Activated CD4-positive, alpha-beta T cell treated with anti-CD3 and anti-CD28 coated beads, Interleukin-2, amount 50 U/mL, for 16 hours (primary cell): ENCODE measurements around the gene MLIP.
"Not testable (repeated sequence)": the region's sequence is repeated elsewhere in the genome, so short reads cannot be mapped to it uniquely, and the experiment has no call there.

Experiments used
- DNase-seq: peaks from one replicate; pipeline ENCODE4 v3.0.0-alpha.2; 2020

Gene MLIP

DNA sequence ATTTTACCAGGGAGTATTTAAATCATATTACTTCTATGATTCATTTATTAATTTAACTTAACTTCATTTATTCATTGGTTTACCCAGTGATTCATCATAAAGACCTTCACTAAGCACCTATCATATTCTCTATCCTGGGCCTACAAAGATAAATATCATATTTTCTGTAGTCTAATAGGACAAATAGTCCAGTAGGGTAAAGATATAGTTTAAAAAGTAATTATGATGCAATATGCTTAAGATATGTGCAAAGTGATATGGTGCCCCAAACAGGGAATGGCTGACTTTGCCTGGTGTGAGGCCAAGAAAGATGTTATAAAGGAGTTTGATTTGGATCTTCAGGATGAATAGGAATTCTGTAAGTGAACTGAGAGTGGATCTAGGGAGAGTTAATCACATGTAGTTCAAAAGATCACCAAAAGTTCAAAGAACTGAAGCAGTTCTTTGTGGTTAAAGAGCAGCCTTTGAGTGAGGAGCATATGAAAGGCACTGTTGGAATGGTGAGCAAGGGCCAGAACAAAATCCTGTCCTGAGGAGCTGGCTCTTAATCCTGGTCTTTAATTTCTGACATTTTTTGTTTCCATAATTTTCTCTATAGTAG lies 45.5 kb downstream of the MLIP start:
- DNase-seq, result no peak

DNA sequence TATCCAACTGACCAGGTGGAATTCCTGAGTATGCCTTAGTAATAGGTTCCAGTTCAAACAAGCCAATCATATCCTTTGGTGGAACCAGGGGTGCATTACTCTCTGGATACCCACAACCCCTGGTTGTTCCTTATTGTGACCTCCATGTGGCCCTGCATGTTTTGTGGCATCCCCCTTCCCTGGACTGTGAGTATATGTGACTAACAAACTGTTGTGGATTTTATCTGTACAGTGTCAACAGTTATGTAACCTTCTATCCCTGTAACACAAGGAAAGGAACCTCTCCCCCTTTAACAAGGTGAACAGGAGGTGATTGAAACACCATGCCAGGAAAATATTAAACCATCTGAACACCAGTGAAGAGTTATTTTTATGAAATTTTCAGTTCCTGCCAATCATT lies 46.2 kb downstream of the MLIP start:
- no peak for DNase-seq

DNA sequence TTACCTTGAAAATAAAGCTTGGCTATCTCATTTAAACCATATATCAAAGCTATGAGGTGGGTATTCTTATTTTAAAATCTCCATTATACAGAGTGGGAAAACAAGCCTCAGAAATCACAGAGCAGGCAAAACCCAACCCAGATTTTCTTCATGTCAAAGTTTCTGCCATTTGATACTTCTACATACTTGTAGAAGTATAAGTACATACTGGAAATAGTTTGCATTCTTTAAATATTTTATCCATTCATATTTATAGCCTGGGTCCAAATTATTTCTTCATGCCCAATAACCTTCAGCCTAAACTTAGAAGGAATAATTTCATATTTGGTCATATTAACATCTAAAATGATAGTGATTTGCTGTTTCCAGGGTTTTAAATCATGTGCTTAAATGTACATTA lies 61.8 kb downstream of the MLIP start:
- no peak for DNase-seq

DNA sequence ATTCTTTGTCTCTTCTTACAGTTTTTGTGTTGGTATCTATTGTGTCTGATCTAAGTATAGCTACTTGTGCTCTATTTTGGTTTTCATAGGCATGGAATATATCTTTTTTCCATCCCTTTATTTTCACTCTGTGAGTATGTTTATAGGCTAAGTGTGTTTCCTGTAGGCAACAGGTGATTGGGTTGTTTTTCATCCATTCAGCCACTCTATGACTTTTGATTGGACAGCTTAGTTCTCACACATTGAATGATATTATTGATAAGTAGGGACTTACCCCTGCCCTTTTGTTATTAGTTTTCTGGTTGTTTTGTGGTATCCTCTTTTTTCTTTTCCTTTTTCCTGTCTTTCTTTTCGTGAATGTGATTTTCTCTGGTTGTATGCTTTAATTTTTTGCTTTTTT lies 67.9 kb downstream of the MLIP start:
- DNase-seq, result no peak

DNA sequence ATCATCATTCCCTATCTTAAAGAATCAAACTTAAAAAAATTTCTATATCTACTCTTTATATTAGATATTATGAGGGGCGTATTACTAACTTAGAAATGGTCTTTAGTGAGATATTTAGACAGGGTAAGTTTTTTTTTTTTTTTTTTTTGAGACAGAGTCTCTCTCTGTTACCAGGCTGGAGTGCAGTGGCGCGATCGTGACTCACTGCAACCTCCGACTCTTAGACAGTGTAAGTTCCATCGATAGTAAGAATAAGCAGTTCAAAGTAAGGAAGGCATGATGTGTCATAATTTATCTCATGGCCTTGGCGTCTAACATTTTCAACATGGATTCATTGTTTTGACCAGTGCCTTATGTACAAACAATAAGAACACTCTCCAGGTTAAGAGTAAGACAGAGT lies 72.4 kb downstream of the MLIP start:
- no peak for DNase-seq

DNA sequence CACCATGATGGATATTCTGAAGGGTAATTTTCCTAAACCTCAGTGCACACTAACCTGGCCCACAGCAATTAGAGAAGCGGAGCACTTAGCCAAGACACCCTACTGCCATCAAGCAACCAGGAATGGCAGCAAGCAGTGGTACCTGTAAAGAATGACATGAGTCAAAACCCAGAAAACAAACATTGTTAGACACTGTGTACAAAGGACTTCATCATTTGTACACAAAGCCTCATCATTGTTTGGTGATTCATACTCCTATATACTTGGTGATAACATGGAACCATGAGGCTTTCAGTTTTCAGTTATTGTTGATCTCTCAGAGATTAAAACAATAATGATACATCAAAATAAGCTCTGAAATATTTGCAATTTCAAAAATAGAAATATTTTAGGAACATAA lies 74.6 kb downstream of the MLIP start:
- no peak for DNase-seq

DNA sequence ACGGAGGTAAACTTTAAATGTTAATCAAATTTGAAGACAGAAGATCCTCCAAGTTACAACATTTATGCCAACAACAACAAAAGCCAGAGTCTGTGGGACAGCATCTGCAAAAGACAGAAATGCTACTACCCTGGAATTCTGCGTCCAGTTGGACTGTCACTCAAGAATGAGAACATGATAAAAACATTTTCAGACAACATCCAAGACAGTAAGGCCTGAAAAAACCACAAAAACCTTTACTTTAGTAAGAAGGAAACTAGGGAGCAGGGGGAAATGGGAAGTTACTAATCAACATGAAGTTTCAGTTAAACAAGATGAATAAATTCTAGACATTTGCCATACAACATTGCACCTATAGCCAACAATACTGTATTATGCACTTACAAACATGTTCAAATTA lies 77.6 kb downstream of the MLIP start:
- DNase-seq, result no peak

DNA sequence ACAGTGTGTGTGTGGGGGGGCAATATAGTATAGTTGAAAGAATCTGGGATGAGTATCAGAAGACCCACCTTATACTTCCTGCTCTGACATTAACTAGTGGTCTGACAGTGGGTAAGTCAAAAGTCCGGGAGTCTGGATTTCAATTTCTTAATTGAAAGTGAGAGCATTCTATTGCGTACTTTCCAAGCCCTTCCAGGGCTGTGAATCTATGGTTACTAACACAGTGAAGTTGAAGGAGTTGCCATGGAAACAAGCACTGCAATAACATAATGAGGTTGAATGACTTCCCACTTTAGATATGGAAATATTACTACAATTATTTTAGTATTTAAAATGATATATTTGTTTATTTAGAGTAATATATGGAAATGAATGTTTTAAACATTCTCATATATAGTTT lies 80.2 kb downstream of the MLIP start:
- DNase-seq, result no peak

DNA sequence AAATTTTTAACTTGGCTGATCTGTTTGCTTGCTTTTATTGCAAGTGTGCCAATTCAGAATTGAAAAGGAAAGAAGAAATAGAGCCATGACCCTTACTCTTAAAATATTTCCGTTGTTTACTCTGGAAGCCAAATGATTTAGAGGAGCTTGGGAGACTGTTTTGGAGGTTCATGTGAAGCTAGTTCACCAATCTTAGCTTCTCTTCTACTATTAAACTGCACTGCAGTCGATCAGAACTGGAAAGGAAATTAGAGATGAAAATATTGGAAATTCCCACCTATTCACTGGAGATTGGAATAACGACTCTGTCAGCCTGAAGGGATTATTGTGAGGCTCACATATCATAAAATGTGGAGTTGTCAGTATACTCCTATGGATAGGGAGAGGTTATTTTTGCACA lies 81.8 kb downstream of the MLIP start:
- no peak for DNase-seq

DNA sequence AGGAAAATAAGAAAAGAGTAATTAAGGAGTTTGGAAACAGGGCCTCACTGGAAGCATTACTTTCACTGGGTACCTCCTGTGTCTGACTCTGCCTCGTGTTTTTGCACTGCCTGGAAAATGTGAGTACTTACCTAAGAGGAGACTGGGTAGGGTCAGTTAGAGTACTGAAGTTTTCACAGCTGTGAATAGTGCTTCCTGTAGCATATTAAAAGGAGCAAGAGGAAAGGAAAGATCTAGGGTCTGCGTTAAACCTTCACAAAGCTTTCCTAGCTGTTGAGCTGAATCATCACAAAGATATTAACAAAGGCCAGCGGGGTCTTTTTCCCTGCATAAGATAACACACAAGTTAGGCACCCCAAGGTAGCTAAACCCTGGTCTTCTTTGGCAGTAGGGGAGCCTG lies 82.3 kb downstream of the MLIP start:
- no peak for DNase-seq

DNA sequence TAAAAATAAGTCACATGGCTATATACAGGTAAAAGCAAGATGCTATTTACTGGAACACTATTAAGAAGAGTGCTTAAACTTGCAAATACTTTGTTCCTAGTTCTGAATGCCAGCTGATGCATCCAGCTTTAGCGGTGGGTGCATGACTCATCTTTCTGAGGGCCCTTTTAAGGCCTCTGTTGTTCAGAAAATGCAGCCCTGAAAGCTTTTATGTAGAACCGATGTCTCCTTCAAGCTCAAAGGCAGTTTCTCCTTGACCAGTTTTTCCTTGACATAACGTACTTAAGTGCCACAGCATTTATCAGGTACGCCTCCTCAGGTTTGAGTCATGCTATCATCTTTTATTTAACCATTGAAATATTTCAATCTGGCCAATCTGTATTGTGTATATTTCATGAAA lies 82.8 kb downstream of the MLIP start:
- DNase-seq, result no peak

DNA sequence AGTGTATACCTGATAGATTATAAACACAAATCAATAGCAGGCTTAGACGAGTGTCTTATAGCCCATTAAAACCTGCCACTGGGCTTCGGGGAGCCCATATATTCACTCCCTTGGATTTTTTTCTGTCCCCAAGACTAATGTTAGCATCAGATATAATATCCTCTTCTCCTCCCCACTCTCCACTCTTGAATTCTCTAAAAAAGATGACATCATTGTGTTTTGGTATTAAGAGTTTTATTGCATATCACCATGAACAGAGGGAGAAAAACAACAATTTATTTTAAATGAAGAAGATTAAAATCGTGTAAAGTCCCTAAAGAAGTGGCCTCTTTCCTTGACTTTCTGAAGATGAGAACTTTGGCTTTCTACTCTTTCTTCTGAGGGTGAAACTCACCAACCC lies 84.4 kb downstream of the MLIP start:
- no peak for DNase-seq

DNA sequence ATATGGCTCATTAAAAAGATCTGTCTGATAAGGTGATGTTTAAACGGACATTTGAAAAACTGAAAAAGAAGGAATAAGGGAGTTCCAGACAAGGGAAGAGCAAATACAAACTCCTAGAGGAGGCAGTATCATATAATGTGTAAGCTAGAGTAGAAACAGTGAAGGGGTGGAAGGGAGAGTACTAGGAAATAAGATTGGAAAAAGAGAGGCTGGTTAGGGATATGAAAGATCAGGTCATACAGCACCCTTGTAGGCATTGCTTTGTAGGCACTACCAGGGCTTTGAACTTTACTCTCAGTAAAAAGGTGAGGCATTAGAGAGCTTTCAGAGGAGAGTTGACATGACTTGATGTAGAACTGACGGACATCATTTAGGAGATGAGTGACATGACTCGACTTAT lies 85.7 kb downstream of the MLIP start:
- no peak for DNase-seq

DNA sequence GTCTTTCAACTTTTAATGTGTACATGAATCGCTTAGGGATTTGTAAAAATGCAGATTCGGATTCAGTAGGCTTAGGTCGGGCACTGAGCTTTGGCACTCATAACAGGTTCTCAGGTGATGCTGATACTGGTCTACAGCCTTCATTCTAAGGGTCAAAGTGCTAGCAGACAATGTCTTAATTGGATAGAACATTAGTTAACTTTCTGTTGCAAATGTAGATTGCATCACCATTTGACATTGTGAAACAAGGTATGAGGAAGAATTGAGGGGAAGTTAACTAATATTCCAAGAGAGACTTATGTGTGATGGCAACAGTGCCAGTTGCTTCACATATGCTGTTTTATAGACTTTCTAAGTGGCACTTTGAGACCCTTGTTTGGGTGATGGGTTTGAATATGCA lies 86.9 kb downstream of the MLIP start:
- no peak for DNase-seq

DNA sequence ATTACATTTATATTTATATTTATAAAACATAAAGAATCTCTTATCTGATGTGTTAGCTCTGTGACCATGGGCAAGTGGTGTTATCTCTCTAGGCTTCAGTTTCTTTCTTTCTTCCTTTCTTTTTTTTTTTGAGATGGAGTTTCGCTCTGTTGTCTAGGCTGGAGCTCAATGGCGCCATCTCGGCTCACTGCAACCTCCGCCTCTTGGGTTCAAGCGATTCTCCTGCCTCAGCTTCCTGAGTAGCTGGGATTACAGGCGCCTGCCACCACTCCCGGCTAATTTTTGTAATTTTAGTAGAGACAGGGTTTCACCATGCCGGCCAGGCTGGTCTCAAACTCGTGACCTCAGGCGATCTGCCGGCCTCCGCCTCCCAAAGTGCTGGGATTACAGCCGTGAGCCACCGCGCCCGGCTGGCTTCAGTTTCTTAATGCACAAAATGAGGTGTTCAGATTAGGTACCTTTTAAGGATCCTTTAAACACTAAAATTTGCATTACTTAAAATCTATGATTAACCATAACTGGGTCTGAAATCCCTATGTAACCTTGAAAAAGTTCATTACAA lies 92.3 kb downstream of the MLIP start:
- not testable (repeated sequence) for DNase-seq

DNA sequence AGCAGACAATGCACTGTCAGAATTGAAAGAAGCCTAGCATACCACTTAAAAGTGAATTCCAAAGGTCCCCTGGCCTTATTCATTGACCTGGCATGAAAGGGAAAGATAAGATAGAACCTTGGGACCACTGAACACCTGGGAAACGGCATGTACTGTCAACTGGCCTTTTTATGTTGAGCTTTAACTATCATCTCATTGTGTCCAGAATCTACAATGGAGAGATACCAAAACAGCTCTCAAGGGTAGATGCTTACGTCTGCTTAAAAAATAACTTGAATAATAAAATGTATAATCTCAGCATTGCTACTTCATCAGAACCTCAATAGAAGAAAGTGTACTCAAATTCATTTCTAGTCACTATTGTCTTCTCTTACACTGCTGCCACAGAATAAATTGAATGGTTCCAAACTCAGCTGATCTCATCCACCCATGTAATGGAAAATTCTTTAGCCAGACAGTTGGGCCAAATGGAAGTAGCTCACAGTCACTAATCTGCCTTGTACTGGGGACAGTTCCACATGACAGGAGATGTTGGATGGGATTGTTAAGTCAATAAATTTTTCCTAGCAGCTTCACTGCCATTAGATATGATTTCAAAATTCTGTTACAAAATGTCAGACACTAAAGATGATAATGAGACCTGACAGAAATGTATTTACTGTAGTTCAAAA lies 93.8 kb downstream of the MLIP start:
- no peak for DNase-seq

DNA sequence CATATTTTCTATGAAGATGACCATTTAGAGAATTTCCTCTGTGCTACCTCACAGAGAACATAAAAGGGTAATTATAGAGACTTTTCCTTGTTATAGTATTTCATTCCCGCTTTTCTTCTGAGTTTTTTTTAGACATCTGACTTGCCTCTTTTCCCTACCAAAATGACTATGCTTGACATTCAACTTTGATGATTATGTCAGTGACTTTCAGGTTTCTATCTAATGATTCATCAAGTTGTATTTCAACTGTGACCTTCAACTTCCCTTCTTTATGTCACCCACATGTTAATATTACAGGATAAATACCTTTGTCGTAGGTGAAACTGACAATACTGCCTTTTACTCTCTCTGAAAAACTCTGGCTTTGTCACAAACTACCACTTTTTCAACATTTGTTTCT lies 95.3 kb downstream of the MLIP start:
- no peak for DNase-seq

DNA sequence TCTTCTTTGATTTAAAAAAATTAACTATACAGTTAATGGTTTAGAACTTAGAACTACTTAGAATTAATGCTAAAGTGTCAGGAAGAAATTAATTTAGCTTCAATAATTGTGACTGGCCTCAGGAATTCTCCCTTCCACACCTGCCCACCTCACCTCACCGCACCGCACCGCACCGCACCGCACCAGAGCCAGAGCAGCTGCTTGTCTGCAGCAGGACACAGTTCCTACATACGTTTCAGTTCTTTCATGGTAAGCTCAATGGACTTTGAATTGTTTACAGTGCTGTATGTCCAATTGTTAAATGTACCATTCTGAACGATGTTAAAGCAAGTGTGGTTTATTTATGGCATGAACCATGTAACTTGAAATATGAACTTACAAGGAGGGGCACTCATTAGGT lies 98.7 kb downstream of the MLIP start:
- not testable (repeated sequence) for DNase-seq

DNA sequence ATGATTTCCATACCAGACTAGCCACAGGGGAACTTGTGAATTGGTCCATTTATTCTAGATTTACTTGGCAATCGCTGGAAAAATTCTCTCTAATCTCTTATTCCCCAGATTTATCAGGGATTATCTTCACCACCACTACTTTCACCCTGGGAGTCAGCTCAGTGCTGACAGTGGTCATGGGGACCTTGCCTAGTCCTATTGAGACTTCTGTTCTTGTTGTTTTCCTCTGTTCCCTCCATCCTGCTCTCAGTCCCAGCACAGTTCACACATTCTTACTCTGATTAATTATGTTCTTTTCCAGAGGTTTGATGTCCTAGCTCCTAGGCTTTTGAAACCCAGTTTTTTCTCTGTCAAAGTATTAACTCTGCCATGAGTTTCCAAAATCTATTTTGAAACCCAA lies 103.0 kb downstream of the MLIP start:
- DNase-seq, result no peak

DNA sequence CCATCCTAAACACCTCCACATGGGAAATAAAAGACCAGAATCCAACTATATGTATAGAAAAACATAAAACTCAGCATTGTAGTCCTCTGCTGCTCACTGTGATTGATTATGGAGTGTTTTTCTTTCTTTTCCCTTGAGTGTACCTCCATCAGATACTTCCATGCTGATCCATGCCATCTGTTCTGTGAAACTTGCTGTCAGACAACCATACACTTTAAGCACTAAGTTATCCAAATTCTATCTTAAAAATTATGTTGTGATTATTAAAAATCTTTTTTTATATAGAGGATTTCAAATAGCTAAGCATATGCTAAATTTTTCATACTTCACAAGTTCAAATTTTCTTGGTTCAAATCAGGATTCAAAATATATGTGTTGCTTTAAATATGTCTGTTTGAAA lies 105.1 kb downstream of the MLIP start:
- DNase-seq, result no peak

DNA sequence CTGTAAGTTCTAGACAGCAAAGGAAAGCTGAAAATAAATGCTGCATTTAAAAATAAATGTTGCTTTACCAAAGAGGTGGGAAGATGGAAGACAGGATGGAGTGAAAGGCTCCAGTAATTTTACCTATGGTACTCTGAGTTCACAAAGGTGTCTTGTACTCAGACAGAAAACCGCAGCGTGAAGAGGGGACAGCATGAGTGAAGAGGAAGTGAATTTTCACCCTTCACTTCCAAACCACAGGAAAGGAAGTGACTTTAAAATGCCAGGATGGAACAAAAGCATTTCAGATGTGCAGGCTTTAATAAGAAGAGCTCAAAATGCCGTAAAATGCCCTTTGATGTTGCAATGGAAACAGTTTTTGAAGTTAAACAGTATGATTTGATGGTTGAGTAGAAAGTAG lies 105.8 kb downstream of the MLIP start:
- DNase-seq, result no peak

DNA sequence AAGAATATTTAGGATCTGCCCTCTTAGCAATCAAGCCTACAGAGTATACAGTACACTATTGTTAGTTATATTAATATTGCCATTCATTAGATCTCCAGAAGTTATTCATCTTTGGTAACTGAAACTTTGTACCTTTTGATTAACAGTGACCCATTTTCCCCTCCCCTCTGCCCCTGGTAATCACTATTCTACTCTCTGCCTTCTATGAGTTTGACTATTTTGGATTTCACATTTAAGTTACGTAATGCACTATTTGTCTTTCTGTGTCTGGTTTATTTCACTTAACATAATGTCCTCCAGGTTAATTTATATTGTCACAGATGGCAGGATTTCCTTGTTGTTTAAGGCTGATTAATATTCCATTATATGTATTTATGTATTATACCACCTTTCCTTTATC lies 111.0 kb downstream of the MLIP start:
- DNase-seq, result no peak

DNA sequence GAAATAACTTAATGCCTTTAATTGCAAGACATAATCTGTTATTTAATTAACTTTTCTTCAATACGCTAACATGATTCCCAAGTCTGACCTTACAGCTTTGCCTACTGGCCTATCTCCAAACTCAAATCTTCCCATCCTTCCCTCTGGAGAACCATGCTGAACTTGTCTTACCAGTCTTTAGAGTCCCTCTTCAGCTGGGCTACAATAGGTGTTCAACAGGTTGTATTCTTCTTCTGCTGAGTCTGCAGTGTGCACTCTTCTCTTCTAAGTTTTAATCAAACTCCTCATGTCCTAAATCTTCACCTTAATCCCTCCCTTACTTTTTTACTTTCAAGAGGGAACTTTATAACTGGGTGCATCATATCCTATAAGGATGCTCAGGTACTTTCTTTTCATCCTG lies 121.5 kb downstream of the MLIP start:
- DNase-seq, result no peak

DNA sequence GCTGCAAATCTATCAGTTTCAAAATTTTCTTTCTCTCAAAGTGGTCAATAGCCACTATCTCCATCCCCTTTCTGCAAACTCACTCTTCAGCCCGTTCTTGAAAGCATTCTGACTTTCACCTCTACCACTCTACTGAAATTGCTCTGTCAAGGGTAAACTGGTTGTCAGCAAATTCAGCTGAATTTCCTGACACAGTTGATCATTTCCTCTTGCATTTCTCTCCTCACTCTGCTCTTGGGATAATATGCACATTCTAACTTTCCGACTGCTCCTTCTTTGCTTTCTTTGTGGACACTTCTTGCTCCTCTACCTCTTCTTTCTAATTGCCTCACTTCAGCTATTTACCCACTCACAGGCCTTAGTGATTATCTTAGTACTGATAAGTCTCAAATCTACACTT lies 123.3 kb downstream of the MLIP start:
- no peak for DNase-seq

DNA sequence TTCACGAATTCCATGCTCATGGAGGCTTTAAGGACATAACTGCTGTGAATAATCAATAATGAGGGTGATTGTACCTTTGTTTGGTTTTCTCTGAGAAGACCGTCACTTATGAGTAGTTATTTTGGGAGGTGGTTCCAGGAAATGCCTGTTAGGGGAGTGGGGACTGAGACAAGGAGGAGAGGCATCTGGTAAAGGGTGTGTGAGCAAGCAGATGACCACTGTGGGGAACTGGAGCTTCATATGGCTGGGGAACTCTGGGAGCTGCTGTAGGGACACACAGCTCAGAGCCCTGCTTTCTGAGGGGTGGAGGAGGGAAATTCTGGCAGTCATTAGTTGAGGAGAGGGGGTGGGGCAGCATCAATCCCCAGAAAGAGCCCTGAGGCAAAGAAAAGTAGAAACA lies 125.7 kb downstream of the MLIP start:
- no peak for DNase-seq
